Activated naive CD4-positive, alpha-beta T cell treated with anti-CD3 and anti-CD28 coated beads, Interleukin-2, amount 50 U/mL, for 16 hours (primary cell): ENCODE measurements around the gene PDE1A.
"Not testable (repeated sequence)": the region's sequence is repeated elsewhere in the genome, so short reads cannot be mapped to it uniquely, and the experiment has no call there.

Experiments used
- DNase-seq: peaks from one replicate; pipeline ENCODE4 v3.0.0-alpha.2; 2020

PDE1A gene

GRCh38 chr2:182404975-182405561 lies 21.8 kb downstream of the PDE1A start:
- no peak for DNase-seq

- DNase-seq, result no peak
These were observed 22.7 kb downstream of the PDE1A start for GRCh38 chr2:182404092-182404491.

- no peak for DNase-seq
These were observed 33.5 kb downstream of the PDE1A start for GRCh38 chr2:182393270-182393760.

GRCh38 chr2:182391443-182391842 lies 35.4 kb downstream of the PDE1A start:
- no peak for DNase-seq

- DNase-seq, result not testable (repeated sequence)
These were observed 40.5 kb downstream of the PDE1A start for GRCh38 chr2:182386267-182386880.

- no peak for DNase-seq
These were observed 42.0 kb downstream of the PDE1A start for GRCh38 chr2:182384860-182385259.

GRCh38 chr2:182381225-182381624 lies 45.6 kb downstream of the PDE1A start:
- no peak for DNase-seq

GRCh38 chr2:182379241-182379640 lies 47.6 kb downstream of the PDE1A start:
- no peak for DNase-seq

GRCh38 chr2:182378759-182379158 lies 48.1 kb downstream of the PDE1A start:
- no peak for DNase-seq

GRCh38 chr2:182377467-182377866 lies 49.4 kb downstream of the PDE1A start:
- DNase-seq, result no peak

GRCh38 chr2:182375862-182376261 lies 51.0 kb downstream of the PDE1A start:
- DNase-seq, result no peak

GRCh38 chr2:182372661-182373060 lies 54.2 kb downstream of the PDE1A start:
- DNase-seq, result no peak

GRCh38 chr2:182368996-182369395 lies 57.8 kb downstream of the PDE1A start:
- no peak for DNase-seq

GRCh38 chr2:182368446-182368845 lies 58.4 kb downstream of the PDE1A start:
- no peak for DNase-seq

GRCh38 chr2:182367401-182367800 lies 59.4 kb downstream of the PDE1A start:
- DNase-seq, result no peak

- no peak for DNase-seq
These were observed 60.2 kb downstream of the PDE1A start for GRCh38 chr2:182366628-182367027.

- DNase-seq, result no peak
These were observed 61.0 kb downstream of the PDE1A start for GRCh38 chr2:182365855-182366254.

GRCh38 chr2:182361477-182361876 lies 65.4 kb downstream of the PDE1A start:
- no peak for DNase-seq

- no peak for DNase-seq
These were observed 66.1 kb downstream of the PDE1A start for GRCh38 chr2:182360663-182361260.

- DNase-seq, result no peak
These were observed 66.7 kb downstream of the PDE1A start for GRCh38 chr2:182359990-182360662.

- no peak for DNase-seq
These were observed 67.5 kb downstream of the PDE1A start for GRCh38 chr2:182359027-182359989.

- no peak for DNase-seq
These were observed 68.2 kb downstream of the PDE1A start for GRCh38 chr2:182358601-182359000.

GRCh38 chr2:182355815-182356214 lies 71.0 kb downstream of the PDE1A start:
- DNase-seq, result no peak
